Endodermal cell (in vitro differentiated cells): Measurements from ENCODE around the gene IFT122. TPM values are rescaled to one million over a fixed set of nuclear protein-coding genes. Genes with fewer than 3 reads are reported as not detected.

Experiments used
- DNase-seq: peaks from one replicate; pipeline ENCODE4 v3.0.0-alpha.2; 2017
- H3K27ac ChIP-seq: 2 replicates; pipeline ENCODE4 v1.5.1; 2013; ENCODE audit warnings: mild to moderate bottlenecking, low read depth, low read length, moderate library complexity
- H3K27me3 ChIP-seq: 2 replicates; pipeline ENCODE4 v1.6.1; 2013; ENCODE audit warnings: mild to moderate bottlenecking, low read length, moderate library complexity; ENCODE audit not compliant: insufficient read depth, control insufficient read depth, poor library complexity, severe bottlenecking
- H3K36me3 ChIP-seq: 2 replicates; pipeline ENCODE4 v1.7.0; 2013; ENCODE audit warnings: mild to moderate bottlenecking, low read length, moderate library complexity; ENCODE audit not compliant: control insufficient read depth, insufficient read depth
- H3K4me1 ChIP-seq: one replicate; pipeline ENCODE4 v1.7.0; 2013; ENCODE audit warnings: low read length; ENCODE audit not compliant: control insufficient read depth, insufficient read depth
- H3K4me3 ChIP-seq: 2 replicates; pipeline ENCODE4 v1.5.1; 2013; ENCODE audit warnings: mild to moderate bottlenecking, low read length, moderate library complexity
- H3K9ac ChIP-seq: 2 replicates; pipeline ENCODE4 v1.6.1; 2013; ENCODE audit warnings: mild to moderate bottlenecking, low read length, moderate library complexity; ENCODE audit not compliant: poor library complexity, severe bottlenecking; ENCODE audit errors: extremely low read depth
- H3K9me3 ChIP-seq: 2 replicates; pipeline ENCODE4 v1.6.1; 2013; ENCODE audit warnings: mild to moderate bottlenecking, low read length, moderate library complexity; ENCODE audit not compliant: control insufficient read depth
- H3K27ac Mint-ChIP-seq: 2 replicates; pipeline ENCODE4 v1.8.0; 2020; ENCODE audit warnings: mixed read lengths
- H3K27me3 Mint-ChIP-seq: 2 replicates; pipeline ENCODE4 v1.8.0; 2021; ENCODE audit warnings: mild to moderate bottlenecking, mixed read lengths; ENCODE audit not compliant: insufficient read depth
- H3K36me3 Mint-ChIP-seq: 2 replicates; pipeline ENCODE4 v1.8.0; 2020; ENCODE audit warnings: low read depth, mixed read lengths
- H3K4me1 Mint-ChIP-seq: 2 replicates; pipeline ENCODE4 v1.8.0; 2020; ENCODE audit warnings: mixed read lengths
- H3K4me3 Mint-ChIP-seq: 2 replicates; pipeline ENCODE4 v1.8.0; 2020; ENCODE audit warnings: mild to moderate bottlenecking, moderate library complexity, mixed read lengths
- H3K9me3 Mint-ChIP-seq: 2 replicates; pipeline ENCODE4 v1.8.0; 2020; ENCODE audit warnings: mild to moderate bottlenecking, mixed read lengths
- CTCF ChIP-seq: fragments of 200-600 bp; sonication (generic); conservative IDR thresholded peaks from 2 replicates; pipeline ENCODE4 v1.5.0; 2021; ENCODE audit warnings: antibody characterized with exemption, mild to moderate bottlenecking
- WGBS, 2 experiments: methylation state at CpG; one replicate each; pipeline versions ENCODE4 v1.1.5 to v1.1.7; 2013; ENCODE audit warnings: missing lambda C conversion rate in 2 of 2, mixed read lengths in 1 of 2; ENCODE audit not compliant: insufficient coverage in 1 of 2, insufficient read length in 1 of 2; 5-methylcytosine and 5-hydroxymethylcytosine counted together
- total RNA-seq, 2 donors: library from RNA; stranded (reverse); fragmentation: NEBNext Ultra II Directional in 1 of 2; extraction: Animal tissue kit (Norgen Biotek cat#: 25700) in 1 of 2; gene quantifications; 2 replicates in 1 of 2; 3 replicates in 1 of 2; pipeline ENCODE4 v1.2.1, GENCODE V29; 2021

IFT122 gene
- total RNA-seq, 2 donors from 2014 or later, result 36.0 to 46.6 TPM

GRCh38 chr3:129556358-129556695, 116.3 kb downstream of the IFT122 start:
- Histone ChIP-seq H3K4me3 (no peak overlapping the region), H3K4me1 (no peaks in the 10 kb centered on the region), H3K27ac (no peak overlapping the region), H3K9ac (no peak overlapping the region), H3K27me3 (no peaks in the 10 kb centered on the region), H3K36me3 (no peaks in the 10 kb centered on the region), H3K9me3 (no peaks in the 10 kb centered on the region)
- Mint-ChIP-seq H3K36me3 (peaks cover 27% of the 10 kb centered on the region), H3K4me3 (no peak overlapping the region), H3K27ac (no peak overlapping the region), H3K9me3 (no peaks in the 10 kb centered on the region), H3K4me1 (peaks cover 28% of the 10 kb centered on the region), H3K27me3 (no peaks in the 10 kb centered on the region)
- no peak for DNase-seq
- no peak for TF ChIP-seq CTCF
- WGBS, 2 experiments, result 95 to 97% methylated on average over 14 to 15 of the region's 15 CpGs

GRCh38 chr3:129556890-129557547, 117.0 kb downstream of the IFT122 start:
- Mint-ChIP-seq H3K27me3 (no peaks in the 10 kb centered on the region), H3K9me3 (no peaks in the 10 kb centered on the region), H3K4me1 (peaks cover 28% of the 10 kb centered on the region), H3K4me3 (no peak overlapping the region), H3K36me3 (peaks cover 27% of the 10 kb centered on the region), H3K27ac (peak overlapping the region; percentile 45)
- Histone ChIP-seq H3K9ac (no peak overlapping the region), H3K9me3 (no peaks in the 10 kb centered on the region), H3K4me3 (no peak overlapping the region), H3K4me1 (no peaks in the 10 kb centered on the region), H3K36me3 (no peaks in the 10 kb centered on the region), H3K27me3 (no peaks in the 10 kb centered on the region), H3K27ac (peak overlapping the region; percentile 17)
- no peak for TF ChIP-seq CTCF
- WGBS, 2 experiments, result 90 to 97% methylated on average over 16 to 31 of the region's 31 CpGs
- DNase-seq, result no peak

- H3K9ac ChIP-seq, result no peak overlapping the region
- Mint-ChIP-seq H3K9me3 (no peaks in the 10 kb centered on the region), H3K4me1 (peaks cover 23% of the 10 kb centered on the region), H3K27ac (peak overlapping the region; percentile 4), H3K27me3 (no peaks in the 10 kb centered on the region), H3K4me3 (no peak overlapping the region), H3K36me3 (peaks cover 30% of the 10 kb centered on the region)
- H3K4me3 ChIP-seq, result no peak overlapping the region
- H3K4me1 ChIP-seq, result no peaks in the 10 kb centered on the region
- H3K27ac ChIP-seq, result peak overlapping the region; percentile 17
- H3K36me3 ChIP-seq, result no peaks in the 10 kb centered on the region
- no peaks in the 10 kb centered on the region for H3K27me3 ChIP-seq
- no peak for TF ChIP-seq CTCF
- no peak for DNase-seq
- H3K9me3 ChIP-seq, result no peaks in the 10 kb centered on the region
- WGBS, 2 experiments, result 90 to 94% methylated on average over 11 of the region's 11 CpGs
These were observed 117.5 kb downstream of the IFT122 start for GRCh38 chr3:129557548-129557894.
